Measurements from ENCODE around the gene BCL2L2. TPM values are rescaled to one million over a fixed set of nuclear protein-coding genes. Genes with fewer than 3 reads are reported as not detected.

BCL2L2 gene
- total and polyA plus RNA-seq, 9 of the 15 experiments (the other 6 are each of a cell fraction or from before 2014, with no cell fraction given) = 2.6 to 32.5 (median 14.7) TPM

DNA sequence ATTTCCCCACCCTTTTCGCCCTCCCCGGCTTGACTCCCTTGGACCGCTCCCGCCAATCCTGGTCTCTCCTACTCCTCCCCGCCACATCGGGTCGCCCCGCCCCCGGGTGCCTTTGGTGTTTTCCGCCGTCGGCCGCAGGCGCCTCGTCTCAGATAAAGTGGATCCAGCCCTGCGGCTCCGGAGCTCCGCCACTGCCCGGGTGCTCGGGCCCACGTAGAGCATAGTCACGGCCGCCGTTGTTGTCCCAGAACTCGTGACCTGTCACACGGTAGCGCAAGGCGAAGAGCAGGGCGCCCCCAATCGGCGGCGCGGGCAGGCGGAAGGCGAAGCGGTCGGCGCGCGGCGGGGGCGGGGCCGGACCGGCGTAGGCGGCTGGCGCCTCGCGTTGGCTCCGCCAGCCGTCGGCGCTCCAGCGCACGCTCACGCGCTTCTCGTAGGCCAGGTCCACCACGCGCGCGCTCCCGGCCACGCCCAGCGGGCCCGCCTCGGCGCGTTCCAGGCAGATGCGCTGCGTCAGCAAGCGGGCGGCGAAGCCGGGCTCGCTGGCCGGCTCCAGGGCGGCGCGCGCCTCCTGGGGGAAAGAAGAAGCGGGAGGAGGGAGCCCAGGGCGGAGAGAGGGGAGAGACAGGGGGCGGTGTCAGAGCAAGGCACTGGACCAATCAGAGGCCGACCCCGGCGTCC, 5.2 kb upstream of the BCL2L2 start (continued):
- peak in 1 of 2 experiments; percentile 25; a peak in 1 of 4 replicates for TF ChIP-seq TBL1XR1 (IDR thresholded peaks at IDR 0.05; ENCODE audit: low read length in 2 of 2)
- TF ChIP-seq, protein P1, sequence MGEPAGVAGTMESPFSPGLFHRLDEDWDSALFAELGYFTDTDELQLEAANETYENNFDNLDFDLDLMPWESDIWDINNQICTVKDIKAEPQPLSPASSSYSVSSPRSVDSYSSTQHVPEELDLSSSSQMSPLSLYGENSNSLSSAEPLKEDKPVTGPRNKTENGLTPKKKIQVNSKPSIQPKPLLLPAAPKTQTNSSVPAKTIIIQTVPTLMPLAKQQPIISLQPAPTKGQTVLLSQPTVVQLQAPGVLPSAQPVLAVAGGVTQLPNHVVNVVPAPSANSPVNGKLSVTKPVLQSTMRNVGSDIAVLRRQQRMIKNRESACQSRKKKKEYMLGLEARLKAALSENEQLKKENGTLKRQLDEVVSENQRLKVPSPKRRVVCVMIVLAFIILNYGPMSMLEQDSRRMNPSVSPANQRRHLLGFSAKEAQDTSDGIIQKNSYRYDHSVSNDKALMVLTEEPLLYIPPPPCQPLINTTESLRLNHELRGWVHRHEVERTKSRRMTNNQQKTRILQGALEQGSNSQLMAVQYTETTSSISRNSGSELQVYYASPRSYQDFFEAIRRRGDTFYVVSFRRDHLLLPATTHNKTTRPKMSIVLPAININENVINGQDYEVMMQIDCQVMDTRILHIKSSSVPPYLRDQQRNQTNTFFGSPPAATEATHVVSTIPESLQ (CRISPR knock-in tag; IDR thresholded peaks at IDR 0.05) = no peak
- TF ChIP-seq NR2F6 (CRISPR knock-in tag; IDR thresholded peaks at IDR 0.05) = no peak
- no peak for TF ChIP-seq BRF1 (IDR thresholded peaks at IDR 0.05; ENCODE audit: borderline replicate concordance, extremely low read depth, insufficient read length)
- no peak for TF ChIP-seq MAFG (tag; conservative IDR thresholded peaks at IDR 0.05)
- no peak for TF ChIP-seq SRSF3 (IDR thresholded peaks at IDR 0.05; ENCODE audit: insufficient read depth, low read length)
- TF ChIP-seq, protein P2, sequence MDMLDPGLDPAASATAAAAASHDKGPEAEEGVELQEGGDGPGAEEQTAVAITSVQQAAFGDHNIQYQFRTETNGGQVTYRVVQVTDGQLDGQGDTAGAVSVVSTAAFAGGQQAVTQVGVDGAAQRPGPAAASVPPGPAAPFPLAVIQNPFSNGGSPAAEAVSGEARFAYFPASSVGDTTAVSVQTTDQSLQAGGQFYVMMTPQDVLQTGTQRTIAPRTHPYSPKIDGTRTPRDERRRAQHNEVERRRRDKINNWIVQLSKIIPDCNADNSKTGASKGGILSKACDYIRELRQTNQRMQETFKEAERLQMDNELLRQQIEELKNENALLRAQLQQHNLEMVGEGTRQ (CRISPR knock-in tag; IDR thresholded peaks at IDR 0.05) = peak; percentile 85
- no peak for TF ChIP-seq GTF2E2 (tag; IDR thresholded peaks at IDR 0.05)
- TF ChIP-seq ELF4 (CRISPR knock-in tag; IDR thresholded peaks at IDR 0.05) = no peak
- no peak for TF ChIP-seq ZNF165 (CRISPR knock-in tag; IDR thresholded peaks at IDR 0.05; ENCODE audit: borderline replicate concordance)
- TF ChIP-seq, protein P3, sequence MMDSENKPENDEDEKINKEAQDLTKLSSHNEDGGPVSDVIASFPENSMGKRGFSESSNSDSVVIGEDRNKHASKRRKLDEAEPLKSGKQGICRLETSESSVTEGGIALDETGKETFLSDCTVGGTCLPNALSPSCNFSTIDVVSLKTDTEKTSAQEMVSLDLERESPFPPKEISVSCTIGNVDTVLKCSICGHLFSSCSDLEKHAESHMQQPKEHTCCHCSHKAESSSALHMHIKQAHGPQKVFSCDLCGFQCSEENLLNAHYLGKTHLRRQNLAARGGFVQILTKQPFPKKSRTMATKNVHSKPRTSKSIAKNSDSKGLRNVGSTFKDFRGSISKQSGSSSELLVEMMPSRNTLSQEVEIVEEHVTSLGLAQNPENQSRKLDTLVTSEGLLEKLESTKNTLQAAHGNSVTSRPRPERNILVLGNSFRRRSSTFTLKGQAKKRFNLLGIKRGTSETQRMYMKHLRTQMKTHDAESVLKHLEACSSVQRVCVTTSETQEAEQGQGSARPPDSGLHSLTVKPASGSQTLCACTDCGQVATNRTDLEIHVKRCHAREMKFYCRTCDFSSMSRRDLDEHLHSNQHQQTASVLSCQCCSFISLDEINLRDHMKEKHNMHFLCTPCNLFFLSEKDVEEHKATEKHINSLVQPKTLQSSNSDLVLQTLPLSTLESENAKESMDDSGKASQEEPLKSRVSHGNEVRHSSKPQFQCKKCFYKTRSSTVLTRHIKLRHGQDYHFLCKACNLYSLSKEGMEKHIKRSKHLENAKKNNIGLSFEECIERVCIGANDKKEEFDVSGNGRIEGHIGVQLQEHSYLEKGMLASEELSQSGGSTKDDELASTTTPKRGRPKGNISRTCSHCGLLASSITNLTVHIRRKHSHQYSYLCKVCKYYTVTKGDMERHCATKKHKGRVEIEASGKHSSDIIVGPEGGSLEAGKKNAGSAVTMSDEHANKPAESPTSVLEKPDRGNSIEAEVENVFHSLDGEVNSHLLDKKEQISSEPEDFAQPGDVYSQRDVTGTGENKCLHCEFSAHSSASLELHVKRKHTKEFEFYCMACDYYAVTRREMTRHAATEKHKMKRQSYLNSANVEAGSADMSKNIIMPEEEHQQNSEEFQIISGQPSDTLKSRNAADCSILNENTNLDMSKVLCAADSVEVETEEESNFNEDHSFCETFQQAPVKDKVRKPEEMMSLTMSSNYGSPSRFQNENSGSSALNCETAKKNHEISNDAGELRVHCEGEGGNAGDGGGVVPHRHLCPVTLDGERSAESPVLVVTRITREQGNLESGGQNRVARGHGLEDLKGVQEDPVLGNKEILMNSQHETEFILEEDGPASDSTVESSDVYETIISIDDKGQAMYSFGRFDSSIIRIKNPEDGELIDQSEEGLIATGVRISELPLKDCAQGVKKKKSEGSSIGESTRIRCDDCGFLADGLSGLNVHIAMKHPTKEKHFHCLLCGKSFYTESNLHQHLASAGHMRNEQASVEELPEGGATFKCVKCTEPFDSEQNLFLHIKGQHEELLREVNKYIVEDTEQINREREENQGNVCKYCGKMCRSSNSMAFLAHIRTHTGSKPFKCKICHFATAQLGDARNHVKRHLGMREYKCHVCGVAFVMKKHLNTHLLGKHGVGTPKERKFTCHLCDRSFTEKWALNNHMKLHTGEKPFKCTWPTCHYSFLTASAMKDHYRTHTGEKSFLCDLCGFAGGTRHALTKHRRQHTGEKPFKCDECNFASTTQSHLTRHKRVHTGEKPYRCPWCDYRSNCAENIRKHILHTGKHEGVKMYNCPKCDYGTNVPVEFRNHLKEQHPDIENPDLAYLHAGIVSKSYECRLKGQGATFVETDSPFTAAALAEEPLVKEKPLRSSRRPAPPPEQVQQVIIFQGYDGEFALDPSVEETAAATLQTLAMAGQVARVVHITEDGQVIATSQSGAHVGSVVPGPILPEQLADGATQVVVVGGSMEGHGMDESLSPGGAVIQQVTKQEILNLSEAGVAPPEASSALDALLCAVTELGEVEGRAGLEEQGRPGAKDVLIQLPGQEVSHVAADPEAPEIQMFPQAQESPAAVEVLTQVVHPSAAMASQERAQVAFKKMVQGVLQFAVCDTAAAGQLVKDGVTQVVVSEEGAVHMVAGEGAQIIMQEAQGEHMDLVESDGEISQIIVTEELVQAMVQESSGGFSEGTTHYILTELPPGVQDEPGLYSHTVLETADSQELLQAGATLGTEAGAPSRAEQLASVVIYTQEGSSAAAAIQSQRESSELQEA (IDR thresholded peaks at IDR 0.05; ENCODE audit: low read depth) = no peak
- no peak for TF ChIP-seq ZNF766 (CRISPR knock-in tag; conservative IDR thresholded peaks at IDR 0.05)
- TF ChIP-seq POLR3A (IDR thresholded peaks at IDR 0.05; ENCODE audit: borderline replicate concordance, extremely low read depth, insufficient read depth, insufficient read length) = no peak
- TF ChIP-seq, protein P4, sequence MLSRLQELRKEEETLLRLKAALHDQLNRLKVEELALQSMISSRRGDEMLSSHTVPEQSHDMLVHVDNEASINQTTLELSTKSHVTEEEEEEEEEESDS (CRISPR knock-in tag; IDR thresholded peaks at IDR 0.05) = no peak
- TF ChIP-seq, protein P5, sequence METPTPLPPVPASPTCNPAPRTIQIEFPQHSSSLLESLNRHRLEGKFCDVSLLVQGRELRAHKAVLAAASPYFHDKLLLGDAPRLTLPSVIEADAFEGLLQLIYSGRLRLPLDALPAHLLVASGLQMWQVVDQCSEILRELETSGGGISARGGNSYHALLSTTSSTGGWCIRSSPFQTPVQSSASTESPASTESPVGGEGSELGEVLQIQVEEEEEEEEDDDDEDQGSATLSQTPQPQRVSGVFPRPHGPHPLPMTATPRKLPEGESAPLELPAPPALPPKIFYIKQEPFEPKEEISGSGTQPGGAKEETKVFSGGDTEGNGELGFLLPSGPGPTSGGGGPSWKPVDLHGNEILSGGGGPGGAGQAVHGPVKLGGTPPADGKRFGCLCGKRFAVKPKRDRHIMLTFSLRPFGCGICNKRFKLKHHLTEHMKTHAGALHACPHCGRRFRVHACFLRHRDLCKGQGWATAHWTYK (CRISPR knock-in tag; IDR thresholded peaks at IDR 0.05) = peak; percentile 65; the same call in 1 of the 2 replicates

All from K562 (cell line).